HEK293 (cell line): ENCODE data around the gene CAMKMT.

Experiments used
- ATF2 ChIP-seq: fragments of 450-650 bp; formaldehyde crosslinking; IDR thresholded peaks from 2 replicates; pipeline ENCODE4 v1.5.1; 2016; ENCODE audit warnings: missing biosample characterization, missing genetic modification characterization, low read depth
- INSM2 ChIP-seq: fragments of 450-650 bp; formaldehyde crosslinking; IDR thresholded peaks from 2 replicates; pipeline ENCODE4 v1.5.1; 2016; ENCODE audit warnings: missing biosample characterization, missing genetic modification characterization
- ZNF121 ChIP-seq: fragments of 450-650 bp; formaldehyde crosslinking; IDR thresholded peaks from 2 replicates; pipeline ENCODE4 v1.5.1; 2016; ENCODE audit warnings: missing biosample characterization, missing genetic modification characterization
- ZNF24 ChIP-seq: fragments of 450-650 bp; formaldehyde crosslinking; IDR thresholded peaks from 2 replicates; pipeline ENCODE4 v1.5.1; 2016; ENCODE audit warnings: missing biosample characterization, missing genetic modification characterization
- ZNF354C ChIP-seq: fragments of 450-650 bp; formaldehyde crosslinking; IDR thresholded peaks from 2 replicates; pipeline ENCODE4 v1.5.1; 2016; ENCODE audit warnings: missing biosample characterization, missing genetic modification characterization, low read depth, borderline replicate concordance
- ZNF639 ChIP-seq: fragments of 450-650 bp; formaldehyde crosslinking; IDR thresholded peaks from 2 replicates; pipeline ENCODE4 v1.5.1; 2016; ENCODE audit warnings: missing biosample characterization, missing genetic modification characterization
- ZNF670 ChIP-seq: fragments of 450-650 bp; formaldehyde crosslinking; IDR thresholded peaks from 2 replicates; pipeline ENCODE4 v1.5.1; 2016; ENCODE audit warnings: missing biosample characterization, missing genetic modification characterization, low read depth
- ZNF707 ChIP-seq: fragments of 450-650 bp; formaldehyde crosslinking; IDR thresholded peaks from 2 replicates; pipeline ENCODE4 v1.5.1; 2016; ENCODE audit warnings: missing biosample characterization, missing genetic modification characterization
- ZNF768 ChIP-seq: fragments of 450-650 bp; formaldehyde crosslinking; IDR thresholded peaks from 2 replicates; pipeline ENCODE4 v1.5.1; 2018; ENCODE audit warnings: missing biosample characterization, mild to moderate bottlenecking, missing genetic modification characterization
- ZSCAN4 ChIP-seq: fragments of 450-650 bp; formaldehyde crosslinking; IDR thresholded peaks from 2 replicates; pipeline ENCODE4 v1.5.1; 2017; ENCODE audit warnings: missing biosample characterization, missing genetic modification characterization
- TF ChIP-seq, protein P1 (sequence below): fragments of 450-650 bp; formaldehyde crosslinking; IDR thresholded peaks from 2 replicates; pipeline ENCODE4 v1.5.1; 2016; ENCODE audit warnings: missing biosample characterization, missing genetic modification characterization
- TF ChIP-seq, protein P2 (sequence below): fragments of 450-650 bp; formaldehyde crosslinking; IDR thresholded peaks from 2 replicates; pipeline ENCODE4 v1.5.1; 2016; ENCODE audit warnings: missing biosample characterization, missing genetic modification characterization

GRCh38 chr2:44494006-44494405 lies 132.3 kb downstream of the CAMKMT start:
- TF ChIP-seq ZNF24 (no peak), ZNF639 (no peak), ZNF354C (tag by site-specific recombination) (no peak), ZNF768 (tag by site-specific recombination) (no peak), ZNF121 (no peak), ZNF707 (no peak), ATF2 (no peak), ZSCAN4 (tag by site-specific recombination) (no peak), ZNF670 (tag by site-specific recombination) (no peak), INSM2 (tag by site-specific recombination) (no peak)
- TF ChIP-seq, protein P1, sequence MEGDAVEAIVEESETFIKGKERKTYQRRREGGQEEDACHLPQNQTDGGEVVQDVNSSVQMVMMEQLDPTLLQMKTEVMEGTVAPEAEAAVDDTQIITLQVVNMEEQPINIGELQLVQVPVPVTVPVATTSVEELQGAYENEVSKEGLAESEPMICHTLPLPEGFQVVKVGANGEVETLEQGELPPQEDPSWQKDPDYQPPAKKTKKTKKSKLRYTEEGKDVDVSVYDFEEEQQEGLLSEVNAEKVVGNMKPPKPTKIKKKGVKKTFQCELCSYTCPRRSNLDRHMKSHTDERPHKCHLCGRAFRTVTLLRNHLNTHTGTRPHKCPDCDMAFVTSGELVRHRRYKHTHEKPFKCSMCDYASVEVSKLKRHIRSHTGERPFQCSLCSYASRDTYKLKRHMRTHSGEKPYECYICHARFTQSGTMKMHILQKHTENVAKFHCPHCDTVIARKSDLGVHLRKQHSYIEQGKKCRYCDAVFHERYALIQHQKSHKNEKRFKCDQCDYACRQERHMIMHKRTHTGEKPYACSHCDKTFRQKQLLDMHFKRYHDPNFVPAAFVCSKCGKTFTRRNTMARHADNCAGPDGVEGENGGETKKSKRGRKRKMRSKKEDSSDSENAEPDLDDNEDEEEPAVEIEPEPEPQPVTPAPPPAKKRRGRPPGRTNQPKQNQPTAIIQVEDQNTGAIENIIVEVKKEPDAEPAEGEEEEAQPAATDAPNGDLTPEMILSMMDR (tag by site-specific recombination), result no peak
- TF ChIP-seq, protein P2, sequence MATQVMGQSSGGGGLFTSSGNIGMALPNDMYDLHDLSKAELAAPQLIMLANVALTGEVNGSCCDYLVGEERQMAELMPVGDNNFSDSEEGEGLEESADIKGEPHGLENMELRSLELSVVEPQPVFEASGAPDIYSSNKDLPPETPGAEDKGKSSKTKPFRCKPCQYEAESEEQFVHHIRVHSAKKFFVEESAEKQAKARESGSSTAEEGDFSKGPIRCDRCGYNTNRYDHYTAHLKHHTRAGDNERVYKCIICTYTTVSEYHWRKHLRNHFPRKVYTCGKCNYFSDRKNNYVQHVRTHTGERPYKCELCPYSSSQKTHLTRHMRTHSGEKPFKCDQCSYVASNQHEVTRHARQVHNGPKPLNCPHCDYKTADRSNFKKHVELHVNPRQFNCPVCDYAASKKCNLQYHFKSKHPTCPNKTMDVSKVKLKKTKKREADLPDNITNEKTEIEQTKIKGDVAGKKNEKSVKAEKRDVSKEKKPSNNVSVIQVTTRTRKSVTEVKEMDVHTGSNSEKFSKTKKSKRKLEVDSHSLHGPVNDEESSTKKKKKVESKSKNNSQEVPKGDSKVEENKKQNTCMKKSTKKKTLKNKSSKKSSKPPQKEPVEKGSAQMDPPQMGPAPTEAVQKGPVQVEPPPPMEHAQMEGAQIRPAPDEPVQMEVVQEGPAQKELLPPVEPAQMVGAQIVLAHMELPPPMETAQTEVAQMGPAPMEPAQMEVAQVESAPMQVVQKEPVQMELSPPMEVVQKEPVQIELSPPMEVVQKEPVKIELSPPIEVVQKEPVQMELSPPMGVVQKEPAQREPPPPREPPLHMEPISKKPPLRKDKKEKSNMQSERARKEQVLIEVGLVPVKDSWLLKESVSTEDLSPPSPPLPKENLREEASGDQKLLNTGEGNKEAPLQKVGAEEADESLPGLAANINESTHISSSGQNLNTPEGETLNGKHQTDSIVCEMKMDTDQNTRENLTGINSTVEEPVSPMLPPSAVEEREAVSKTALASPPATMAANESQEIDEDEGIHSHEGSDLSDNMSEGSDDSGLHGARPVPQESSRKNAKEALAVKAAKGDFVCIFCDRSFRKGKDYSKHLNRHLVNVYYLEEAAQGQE (tag by site-specific recombination), result no peak
